PFSK-1 (cell line): ENCODE measurements around the gene PCCB.

ENCODE experiments used
- FOXP2 ChIP-seq: optimal IDR thresholded peaks from 2 replicates; pipeline ENCODE3; 2011; ENCODE audit warnings: borderline replicate concordance, control low read depth, inconsistent platforms; ENCODE audit not compliant: insufficient read depth; ENCODE audit errors: extremely low read length, extremely low read depth
- POLR2AphosphoS5 ChIP-seq: IDR thresholded peaks from 2 replicates; pipeline ENCODE4 v1.6.1; 2012; ENCODE audit warnings: low read depth, mild to moderate bottlenecking, control low read depth, low read length, moderate library complexity
- SIN3A ChIP-seq: IDR thresholded peaks from 2 replicates; pipeline ENCODE4 v1.6.1; 2012; ENCODE audit warnings: mild to moderate bottlenecking, low read length, moderate library complexity, borderline replicate concordance; ENCODE audit not compliant: insufficient read depth
- TAF1 ChIP-seq: IDR thresholded peaks from 2 replicates; pipeline ENCODE4 v1.6.1; 2012; ENCODE audit warnings: low read length, control low read depth, borderline replicate concordance; ENCODE audit not compliant: insufficient read depth
- TF ChIP-seq, protein P1 (sequence below), 2 experiments: IDR thresholded peaks; 2 replicates each; pipeline versions ENCODE4 v1.6.1 to v1.8.0; 2011 to 2012; ENCODE audit warnings: low read depth in 2 of 2, low read length in 2 of 2, control low read depth in 1 of 2, inconsistent platforms in 1 of 2, mild to moderate bottlenecking in 1 of 2, moderate library complexity in 1 of 2; ENCODE audit not compliant: insufficient read depth in 1 of 2

PCCB gene

DNA sequence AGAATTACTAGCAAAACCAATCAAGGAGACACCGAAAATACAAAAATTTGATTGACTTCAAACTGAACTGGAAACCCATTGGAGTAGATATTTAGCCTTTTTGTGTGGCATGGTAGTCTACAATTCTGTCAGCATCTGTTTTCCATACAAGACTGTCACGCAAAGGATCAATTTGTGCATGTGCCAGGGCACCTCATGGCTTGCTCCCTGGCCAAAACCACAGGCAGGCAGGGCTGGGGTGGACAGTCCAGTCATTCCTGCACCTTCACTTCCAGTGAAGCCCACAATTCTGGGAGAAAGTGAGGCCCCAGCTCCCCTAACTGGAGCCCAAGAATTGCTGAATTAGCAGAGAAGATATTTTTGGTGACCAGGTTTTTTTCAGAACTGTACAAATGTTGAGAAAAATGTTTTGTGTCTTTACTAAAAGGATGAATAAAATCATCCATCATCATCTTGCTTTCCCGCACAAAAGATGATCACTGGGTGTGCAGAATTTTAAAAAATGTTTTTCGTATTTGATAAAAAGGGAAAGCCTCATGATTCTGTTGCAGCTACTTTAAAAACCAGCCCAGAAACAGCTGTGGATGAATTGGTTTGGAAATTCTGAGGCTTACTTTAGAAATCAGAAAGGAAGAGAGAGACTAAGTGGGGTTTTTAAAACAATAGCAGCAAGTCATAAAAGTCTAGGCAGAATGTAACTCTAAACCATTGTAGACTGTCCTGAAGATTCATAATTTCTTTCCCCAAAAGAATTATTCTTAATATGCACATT is 86.4 kb downstream of the PCCB start:
- TF ChIP-seq POLR2AphosphoS5: no peak
- TF ChIP-seq, protein P1, sequence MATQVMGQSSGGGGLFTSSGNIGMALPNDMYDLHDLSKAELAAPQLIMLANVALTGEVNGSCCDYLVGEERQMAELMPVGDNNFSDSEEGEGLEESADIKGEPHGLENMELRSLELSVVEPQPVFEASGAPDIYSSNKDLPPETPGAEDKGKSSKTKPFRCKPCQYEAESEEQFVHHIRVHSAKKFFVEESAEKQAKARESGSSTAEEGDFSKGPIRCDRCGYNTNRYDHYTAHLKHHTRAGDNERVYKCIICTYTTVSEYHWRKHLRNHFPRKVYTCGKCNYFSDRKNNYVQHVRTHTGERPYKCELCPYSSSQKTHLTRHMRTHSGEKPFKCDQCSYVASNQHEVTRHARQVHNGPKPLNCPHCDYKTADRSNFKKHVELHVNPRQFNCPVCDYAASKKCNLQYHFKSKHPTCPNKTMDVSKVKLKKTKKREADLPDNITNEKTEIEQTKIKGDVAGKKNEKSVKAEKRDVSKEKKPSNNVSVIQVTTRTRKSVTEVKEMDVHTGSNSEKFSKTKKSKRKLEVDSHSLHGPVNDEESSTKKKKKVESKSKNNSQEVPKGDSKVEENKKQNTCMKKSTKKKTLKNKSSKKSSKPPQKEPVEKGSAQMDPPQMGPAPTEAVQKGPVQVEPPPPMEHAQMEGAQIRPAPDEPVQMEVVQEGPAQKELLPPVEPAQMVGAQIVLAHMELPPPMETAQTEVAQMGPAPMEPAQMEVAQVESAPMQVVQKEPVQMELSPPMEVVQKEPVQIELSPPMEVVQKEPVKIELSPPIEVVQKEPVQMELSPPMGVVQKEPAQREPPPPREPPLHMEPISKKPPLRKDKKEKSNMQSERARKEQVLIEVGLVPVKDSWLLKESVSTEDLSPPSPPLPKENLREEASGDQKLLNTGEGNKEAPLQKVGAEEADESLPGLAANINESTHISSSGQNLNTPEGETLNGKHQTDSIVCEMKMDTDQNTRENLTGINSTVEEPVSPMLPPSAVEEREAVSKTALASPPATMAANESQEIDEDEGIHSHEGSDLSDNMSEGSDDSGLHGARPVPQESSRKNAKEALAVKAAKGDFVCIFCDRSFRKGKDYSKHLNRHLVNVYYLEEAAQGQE (IDR thresholded peaks at IDR 0.05; ENCODE audit: insufficient read depth in 1 of 2, low read depth in 2 of 2, low read length in 2 of 2): no peak
- TF ChIP-seq TAF1: no peak
- TF ChIP-seq SIN3A: no peak
- TF ChIP-seq FOXP2: no peak

DNA sequence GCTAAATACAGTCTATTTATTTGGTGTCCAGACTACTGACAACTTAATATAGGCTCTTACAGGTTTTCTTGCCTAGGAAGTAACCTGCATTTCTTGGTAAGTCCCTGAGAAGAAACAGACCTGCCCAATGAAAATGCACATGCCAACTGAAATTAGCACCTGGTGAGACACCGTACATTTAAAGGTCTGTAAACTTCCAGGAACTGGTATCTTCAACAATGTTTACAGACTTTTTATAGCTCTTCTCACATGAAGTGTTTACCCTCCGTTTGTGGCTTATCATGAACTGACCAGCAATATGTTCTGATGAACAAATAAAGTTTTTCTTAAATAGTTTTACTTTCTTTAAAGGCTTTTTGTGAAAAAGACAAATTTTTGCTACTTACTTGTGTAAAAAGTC is 93.3 kb downstream of the PCCB start:
- TF ChIP-seq SIN3A (no peak), FOXP2 (no peak)
- TF ChIP-seq, protein P1 (IDR thresholded peaks at IDR 0.05; ENCODE audit: insufficient read depth in 1 of 2, low read depth in 2 of 2, low read length in 2 of 2): no peak

DNA sequence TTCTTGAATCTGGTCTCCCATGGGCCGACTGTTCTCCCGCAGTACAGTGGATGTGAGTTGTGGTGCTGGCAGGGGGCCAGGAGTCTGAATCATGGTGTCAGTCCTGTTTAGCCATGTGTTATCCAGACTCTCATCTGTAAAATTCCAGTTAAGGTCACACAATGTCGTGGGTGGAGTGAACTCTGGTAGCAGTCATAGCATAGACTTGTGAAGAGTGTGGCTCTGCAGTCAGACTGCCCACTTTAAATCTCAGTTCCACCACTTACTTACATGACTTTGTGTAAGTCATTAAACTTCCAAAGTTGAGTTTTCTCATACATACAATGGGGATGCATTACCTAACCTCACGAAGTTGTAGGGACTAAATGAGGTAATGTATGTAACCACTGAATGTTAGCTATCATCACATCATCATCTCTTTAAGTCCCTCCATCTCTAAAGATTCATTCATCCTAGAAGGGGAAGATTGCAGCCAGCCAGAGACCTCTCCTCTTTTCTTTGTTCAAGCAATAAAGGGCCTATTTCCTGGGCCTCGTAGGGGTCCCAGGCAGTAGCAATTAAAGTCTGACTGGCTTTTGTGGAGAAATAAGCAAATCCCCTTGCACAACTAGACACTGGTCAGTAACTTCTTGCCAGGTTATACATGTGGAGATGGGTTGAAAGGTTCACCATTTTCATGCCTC is 93.9 kb downstream of the PCCB start:
- TF ChIP-seq, protein P1 (IDR thresholded peaks at IDR 0.05; ENCODE audit: insufficient read depth in 1 of 2, low read depth in 2 of 2, low read length in 2 of 2): no peak
- TF ChIP-seq TAF1: no peak
- no peak for TF ChIP-seq SIN3A
- no peak for TF ChIP-seq FOXP2
- TF ChIP-seq POLR2AphosphoS5: no peak

DNA sequence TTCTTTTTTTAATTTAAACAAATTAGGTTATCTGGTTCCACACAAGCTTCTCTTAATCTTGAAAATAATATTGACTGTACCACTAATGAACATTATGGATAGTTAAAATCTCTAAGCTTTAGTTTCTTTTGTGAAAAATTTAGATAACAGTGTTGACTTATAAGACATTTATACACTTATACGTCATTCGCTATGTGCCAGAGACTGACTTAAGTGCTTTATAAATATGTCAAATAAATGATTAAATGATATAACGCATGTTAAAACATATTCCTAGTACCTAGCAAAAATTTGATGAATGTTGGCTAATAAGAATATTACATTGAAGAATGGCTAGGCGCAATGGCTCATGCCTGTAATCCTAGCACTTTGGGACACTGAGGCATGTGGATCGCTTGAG is 96.3 kb downstream of the PCCB start:
- TF ChIP-seq TAF1: no peak
- TF ChIP-seq SIN3A: no peak
- TF ChIP-seq POLR2AphosphoS5: no peak
- TF ChIP-seq, protein P1 (IDR thresholded peaks at IDR 0.05; ENCODE audit: insufficient read depth in 1 of 2, low read depth in 2 of 2, low read length in 2 of 2): no peak
- no peak for TF ChIP-seq FOXP2
